GM21786 (cell line): ENCODE data around the gene TLL1.

Source experiments
- ATAC-seq: cut with Tn5 transposase; IDR thresholded peaks from one replicate; pipeline ENCODE4 v1.9.1; 2021; ENCODE audit not compliant: unreplicated experiment

The TLL1 gene

GRCh38 chr4:166134285-166134684 is 261.2 kb downstream of the TLL1 start:
- ATAC-seq, result no peak

DNA sequence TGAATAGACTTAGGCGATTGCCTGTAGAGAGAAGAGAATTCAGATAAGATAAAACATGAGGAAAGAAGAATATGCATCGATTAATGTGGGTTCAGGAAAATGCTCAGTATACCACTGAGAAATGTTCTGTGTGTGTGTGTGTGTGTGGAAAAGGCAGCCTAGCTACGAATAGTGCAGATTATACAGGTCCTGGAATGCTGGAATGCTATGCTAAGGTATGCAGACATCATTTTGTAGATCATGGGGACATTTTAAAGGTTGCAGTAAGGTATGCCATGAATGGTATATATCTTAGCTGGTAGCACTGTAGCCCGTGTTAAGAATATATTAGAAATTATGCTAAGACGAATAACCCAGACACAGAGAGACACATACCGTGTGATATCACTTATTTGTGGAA is 267.9 kb downstream of the TLL1 start:
- no peak for ATAC-seq

DNA sequence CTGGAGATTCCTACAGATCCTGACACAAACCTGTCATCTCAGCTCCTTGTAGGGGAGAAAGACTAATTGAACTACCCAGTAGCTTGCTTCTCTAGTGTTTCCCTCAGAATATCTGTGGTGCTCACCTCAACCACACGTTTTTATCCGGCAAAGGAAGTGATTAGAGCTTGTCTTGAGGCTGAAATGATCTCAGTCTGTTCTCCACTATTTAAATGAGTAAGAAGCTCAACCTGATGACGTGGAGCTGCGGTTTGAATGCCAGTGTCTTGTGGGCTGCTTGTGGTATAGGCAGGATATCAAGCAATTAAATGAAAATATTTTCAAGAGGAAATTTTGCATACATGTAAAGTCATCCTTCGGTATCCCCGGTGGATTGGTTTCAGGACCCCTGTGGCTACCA is 270.2 kb downstream of the TLL1 start:
- no peak for ATAC-seq

GRCh38 chr4:166144607-166145006 is 271.6 kb downstream of the TLL1 start:
- no peak for ATAC-seq

GRCh38 chr4:166146806-166147540 is 273.9 kb downstream of the TLL1 start:
- ATAC-seq, result no peak
